GM20431 (cell line): ENCODE measurements around the gene FMR1NB.

Source experiments
- in situ Hi-C: fragments of 300-500 bp; cut with MseI, MboI; formaldehyde crosslinking; loops from one replicate; pipeline ENCODE4 v1.15.0; 2020; ENCODE audit warnings: low sequenced_read_pairs; ENCODE audit not compliant: unreplicated experiment

Gene FMR1NB, protein sequence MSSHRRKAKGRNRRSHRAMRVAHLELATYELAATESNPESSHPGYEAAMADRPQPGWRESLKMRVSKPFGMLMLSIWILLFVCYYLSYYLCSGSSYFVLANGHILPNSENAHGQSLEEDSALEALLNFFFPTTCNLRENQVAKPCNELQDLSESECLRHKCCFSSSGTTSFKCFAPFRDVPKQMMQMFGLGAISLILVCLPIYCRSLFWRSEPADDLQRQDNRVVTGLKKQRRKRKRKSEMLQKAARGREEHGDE

DNA sequence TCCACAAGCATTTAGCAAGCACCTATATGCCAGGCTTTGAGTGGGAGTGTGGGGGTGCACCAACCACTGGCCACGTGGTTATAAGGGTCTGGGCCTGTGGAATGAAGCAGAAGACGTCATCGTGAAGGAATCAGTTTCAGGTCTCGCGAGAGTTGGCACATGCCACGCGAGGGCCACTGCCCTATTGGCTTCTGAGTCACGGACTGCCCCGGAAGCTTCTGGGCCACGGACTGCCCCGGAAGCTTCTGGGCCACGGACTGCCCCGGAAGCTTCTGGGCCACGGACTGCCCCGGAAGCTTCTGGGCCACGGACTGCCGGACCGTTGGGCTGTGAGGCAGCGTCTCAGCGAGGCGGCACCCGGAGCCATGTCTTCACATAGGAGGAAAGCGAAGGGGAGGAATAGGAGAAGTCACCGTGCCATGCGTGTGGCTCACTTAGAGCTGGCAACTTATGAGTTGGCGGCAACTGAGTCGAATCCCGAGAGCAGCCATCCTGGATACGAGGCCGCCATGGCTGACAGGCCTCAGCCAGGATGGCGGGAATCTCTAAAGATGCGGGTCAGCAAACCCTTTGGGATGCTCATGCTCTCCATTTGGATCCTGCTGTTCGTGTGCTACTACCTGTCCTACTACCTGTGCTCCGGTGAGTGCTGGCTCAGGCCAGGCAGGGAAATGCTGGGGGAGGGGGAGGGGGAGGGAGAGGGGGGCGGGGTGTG is at the start of gene FMR1NB:
TSS of gene FMR1NB (plus strand) at position 300 of the 715 bp plus-strand sequence. CDS start at position 366, 66 bp downstream.
- in situ Hi-C loops = no loop called here

DNA sequence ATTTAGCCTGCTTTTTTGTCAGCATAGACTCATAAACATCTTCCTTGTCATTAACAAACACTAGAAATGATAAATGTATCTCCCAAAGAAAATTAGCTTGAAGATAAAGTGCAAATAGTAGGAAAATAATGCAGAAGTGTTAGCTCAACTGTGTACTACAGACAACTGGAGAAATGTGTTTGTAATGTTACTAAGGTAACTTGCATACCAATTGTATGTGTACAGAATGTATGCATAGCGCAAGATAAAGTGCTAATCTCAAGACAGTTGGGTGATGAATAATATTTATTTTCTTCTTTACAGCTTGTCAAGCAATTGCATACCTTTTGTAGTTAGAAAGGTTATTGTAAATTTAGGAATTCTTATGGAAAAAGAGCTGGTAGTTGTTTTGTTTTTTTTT is 47.3 kb upstream of the FMR1NB start:
- in situ Hi-C loops = no loop called here

DNA sequence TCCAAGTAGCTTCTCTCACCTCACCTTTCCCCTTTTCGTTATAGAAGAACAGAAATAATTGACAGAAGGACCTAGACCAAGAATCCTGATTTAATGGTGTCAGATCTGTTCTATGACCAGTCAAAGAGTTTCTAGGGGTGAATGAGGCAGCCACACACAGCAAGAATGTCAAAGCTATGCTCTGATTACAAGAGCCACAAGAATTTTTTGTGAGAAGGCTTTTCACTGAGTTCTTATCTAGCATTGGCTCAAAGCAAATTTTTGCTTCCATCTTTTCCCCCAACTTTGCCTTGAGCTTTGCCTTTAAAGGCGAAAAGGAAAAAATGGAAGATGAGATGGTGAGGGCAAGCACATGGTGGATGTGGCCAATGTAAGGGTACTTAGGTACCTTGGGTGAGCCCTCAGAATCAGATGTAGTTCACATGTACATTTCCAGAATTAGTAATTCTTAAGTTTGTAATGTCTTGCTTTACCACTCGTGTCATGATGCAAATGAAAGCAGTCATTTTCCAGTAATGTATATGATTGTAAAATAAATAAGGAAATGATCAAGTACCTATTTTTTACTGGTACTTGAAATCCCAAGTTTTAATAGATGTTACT is 45.9 kb upstream of the FMR1NB start:
- in situ Hi-C loops = no loop called here

DNA sequence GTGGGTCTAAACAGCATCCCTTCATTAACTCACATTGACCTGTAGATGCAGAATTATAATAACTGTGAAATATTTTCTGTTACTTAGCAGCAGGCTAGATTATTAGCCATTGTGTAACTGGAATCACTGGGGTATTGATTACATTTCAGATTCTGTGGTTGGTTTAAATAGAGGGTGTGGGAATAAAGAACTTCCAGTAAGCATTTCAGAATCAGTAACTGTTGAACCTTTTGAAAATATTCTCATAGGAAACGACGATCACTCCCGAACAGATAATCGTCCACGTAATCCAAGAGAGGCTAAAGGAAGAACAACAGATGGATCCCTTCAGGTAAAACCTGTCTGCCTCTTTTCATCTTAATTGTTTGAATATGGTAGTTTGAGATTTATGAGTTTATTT is 35.9 kb upstream of the FMR1NB start:
- in situ Hi-C loops = no loop called here

DNA sequence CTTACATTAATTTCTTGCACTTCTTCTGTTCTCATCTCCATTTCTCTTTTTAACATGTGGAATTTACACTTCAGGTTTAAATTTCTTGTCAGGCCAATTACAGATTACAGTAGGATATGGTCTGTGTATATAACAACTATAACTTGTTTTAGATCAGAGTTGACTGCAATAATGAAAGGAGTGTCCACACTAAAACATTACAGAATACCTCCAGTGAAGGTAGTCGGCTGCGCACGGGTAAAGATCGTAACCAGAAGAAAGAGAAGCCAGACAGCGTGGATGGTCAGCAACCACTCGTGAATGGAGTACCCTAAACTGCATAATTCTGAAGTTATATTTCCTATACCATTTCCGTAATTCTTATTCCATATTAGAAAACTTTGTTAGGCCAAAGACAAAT is 32.6 kb upstream of the FMR1NB start:
- in situ Hi-C loops = no loop called here

DNA sequence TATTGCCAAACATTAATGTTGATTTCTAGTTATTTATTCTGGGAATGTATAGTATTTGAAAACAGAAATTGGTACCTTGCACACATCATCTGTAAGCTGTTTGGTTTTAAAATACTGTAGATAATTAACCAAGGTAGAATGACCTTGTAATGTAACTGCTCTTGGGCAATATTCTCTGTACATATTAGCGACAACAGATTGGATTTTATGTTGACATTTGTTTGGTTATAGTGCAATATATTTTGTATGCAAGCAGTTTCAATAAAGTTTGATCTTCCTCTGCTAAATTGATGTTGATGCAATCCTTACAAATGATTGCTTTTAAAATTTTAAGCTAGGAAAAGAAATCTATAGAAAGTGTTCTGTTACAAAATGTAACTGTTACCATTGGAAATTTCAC is 30.8 kb upstream of the FMR1NB start:
- in situ Hi-C loops = no loop called here

DNA sequence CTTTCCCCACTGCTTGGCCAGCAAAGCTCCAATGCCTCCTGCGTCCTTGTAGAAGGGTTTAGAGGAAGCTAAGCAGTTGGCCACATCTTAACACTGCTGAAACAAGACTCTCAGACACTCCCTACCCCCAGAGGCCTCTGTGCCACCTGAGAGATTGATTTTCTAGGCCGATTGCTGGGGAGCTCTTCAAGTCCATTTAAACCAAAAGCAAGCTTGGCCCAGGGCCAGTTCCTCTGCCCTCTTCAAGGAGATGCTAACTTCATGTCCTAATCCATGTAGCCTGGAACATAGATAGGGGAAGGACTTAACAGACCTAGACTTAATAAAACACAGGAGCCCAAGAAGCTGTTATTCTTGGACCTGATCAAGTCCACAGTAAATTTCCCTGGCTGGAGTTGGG is 27.2 kb upstream of the FMR1NB start:
- in situ Hi-C loops = no loop called here

DNA sequence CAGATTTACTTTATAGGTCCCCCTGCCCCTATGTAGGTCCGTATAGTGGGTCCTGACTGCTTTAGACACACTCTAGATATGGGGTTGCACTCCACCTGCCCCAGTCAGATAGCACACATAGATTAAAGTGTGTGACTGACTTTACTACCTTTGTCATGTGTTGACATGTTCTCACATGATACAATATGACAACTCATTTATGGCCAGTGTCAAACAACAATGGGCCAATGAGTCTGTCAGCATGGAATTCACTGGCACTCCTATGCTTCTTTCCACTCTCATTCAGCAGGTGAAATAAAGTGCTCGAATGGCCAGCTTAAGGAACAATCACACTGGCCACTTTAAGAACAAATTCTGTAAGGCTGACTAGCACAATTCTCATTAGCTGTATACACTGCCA is 23.8 kb upstream of the FMR1NB start:
- in situ Hi-C loops = no loop called here

DNA sequence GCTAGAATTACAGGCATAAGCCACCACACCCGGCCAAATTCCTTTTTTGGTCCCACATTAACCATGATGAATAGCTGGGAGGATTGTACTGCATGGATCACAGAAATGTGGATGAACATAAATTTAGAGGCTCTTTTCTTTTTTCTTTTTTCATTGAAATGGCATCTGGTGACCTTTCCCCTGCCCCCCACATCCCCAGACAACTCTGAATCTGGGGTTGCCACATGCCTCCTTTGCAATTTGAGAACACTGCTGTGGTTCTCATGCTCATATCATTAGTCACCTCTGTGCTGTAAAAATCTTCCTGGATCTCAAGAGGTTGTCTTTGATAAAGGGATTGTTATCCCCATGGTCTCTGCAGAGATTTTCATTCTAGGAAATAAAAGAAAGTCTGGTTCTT is 22.8 kb upstream of the FMR1NB start:
- in situ Hi-C loops = no loop called here

DNA sequence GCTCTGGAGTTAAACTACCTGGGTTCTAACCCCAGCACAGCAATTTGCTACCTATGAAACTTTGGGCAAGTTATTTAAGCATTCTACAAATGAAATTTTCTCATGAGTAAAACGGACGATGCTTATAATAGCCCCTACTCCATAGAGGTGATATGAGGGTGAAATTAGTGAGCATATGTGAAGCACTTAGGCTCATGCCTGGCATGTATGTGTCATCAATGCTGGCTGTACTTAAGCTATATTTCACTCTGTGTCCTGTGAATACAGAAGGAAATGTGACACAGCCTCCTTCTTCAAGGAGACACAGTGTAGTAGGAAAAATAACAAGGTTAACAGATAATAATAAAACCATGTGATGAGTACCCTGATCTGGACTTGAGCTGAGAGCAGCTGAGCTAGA is 20.4 kb upstream of the FMR1NB start:
- in situ Hi-C loops = no loop called here

DNA sequence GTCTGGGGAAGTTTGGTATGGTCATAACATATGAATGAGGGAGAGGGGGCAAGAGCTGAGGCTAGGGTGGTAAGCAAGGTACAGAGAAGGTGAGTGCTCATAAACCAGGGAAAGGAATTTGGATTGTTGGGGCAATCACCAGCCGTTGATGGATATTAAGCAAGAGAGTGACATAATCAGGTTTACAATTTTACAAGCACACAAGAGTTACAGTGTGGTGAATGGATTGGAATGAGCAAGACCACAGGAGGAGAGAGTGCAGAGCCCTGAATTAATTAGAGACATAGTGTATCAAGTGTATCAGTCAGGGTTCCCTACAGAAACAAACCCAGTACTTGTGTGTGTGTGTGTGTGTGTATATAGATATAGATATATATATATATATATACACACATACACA is 18.7 kb upstream of the FMR1NB start:
- in situ Hi-C loops = no loop called here

DNA sequence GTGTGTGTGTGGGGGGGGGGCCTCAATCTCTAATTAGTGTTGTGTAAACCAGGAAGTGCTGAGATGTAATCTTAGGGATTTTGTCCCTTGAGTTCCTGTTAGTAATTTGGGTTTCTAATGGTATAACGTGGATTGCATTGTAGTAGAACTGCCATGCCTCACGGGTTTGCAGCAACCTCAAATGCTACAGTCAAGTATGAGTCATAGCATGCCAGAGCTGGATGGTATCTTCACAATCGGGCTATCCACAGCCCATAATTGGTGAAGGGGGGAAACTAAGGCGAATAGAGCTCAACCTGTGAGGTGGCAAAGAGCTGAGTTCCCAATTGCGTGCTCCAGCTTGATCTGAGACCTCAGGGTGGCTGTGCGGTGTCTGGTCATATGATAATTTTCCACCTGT is 2.2 kb upstream of the FMR1NB start:
- in situ Hi-C loops = no loop called here

DNA sequence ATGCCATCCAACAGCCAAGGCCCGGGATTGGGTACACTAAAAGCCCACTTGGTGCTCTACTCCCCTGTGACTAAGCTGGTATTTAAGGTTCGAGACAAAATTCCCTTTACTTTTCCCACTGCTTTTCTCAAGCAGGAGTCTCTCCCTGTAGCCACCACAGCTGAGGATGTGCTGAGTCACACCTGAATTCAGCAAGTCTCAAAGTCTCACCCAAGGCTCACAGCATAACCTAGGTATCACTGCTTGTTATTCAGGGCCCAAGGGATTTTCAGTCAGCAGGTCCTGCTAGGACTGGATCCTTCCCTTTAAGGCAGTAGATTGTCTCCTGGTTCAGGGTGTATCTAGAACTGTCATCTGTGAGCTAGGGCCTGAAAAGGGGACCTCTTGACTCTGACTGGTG is 39.2 kb downstream of the FMR1NB start:
- in situ Hi-C loops = no loop called here

DNA sequence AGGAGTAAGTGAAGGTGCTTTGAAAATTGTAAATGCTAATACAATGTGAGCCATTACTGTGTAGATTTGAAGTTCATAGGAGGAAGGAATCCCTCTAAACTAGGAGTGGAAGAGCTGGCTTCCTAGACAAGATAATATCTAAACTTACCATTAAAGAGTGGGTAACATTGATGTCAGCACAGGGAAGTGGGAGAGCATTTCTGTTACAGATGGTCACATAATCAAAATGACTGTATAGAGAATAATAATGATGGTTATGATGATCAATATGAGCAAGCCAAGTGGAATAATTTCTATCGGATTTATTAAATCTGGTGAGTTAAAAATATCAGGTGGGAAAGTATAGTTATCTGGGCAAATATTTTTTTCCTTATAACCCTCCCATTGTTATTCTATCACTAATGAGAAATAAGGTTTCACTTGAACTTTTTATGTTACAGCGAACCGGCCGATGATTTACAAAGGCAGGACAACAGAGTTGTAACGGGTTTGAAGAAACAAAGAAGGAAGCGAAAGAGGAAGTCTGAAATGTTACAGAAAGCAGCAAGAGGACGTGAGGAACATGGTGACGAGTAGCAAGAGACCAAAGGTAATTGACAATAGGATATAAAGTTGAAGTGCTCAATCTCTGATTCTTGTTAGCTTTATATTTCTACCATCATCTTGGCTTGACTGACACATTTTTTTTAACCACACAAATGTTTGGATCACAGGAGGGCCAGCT is 43.5 kb downstream of the FMR1NB start:
- in situ Hi-C loops = no loop called here

DNA sequence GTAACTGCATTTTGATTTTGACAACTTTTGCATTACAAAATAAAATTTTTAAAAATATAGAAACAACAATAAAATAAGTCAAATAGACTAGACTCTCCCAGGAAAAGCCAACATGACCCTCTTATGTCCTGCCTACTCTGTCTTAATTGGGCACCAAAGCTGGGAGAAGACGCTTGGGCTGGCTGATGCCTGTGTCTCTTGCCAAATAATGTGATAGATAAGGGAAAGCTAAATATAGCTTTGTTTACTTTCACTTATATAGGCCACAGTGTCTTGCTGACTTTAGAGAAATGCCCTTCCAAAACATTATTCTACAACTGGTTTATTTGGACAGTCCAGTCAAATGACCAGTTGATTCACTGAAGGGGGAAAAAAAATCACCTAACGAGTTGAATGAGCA is 54.2 kb downstream of the FMR1NB start:
- in situ Hi-C loops = no loop called here

DNA sequence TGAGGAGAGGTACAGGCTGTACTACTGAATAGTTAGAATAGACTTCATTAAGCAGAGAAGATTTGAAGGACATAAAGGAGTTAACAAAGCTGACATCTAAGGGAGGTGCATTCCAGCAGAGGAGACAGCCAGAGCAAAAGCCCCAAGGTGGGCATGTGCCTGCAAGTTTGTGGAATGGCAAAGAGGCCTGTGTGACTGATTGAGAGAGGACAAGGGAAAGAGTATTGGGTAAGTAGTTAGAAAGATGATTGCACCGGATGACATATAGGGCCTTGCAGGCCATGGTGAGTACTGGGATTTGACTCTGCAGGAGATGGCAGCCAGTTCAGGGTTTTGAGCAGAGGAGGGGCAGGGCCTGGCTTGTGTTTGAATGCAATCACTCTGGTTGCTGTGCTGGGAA is 55.9 kb downstream of the FMR1NB start:
- in situ Hi-C loops = no loop called here

DNA sequence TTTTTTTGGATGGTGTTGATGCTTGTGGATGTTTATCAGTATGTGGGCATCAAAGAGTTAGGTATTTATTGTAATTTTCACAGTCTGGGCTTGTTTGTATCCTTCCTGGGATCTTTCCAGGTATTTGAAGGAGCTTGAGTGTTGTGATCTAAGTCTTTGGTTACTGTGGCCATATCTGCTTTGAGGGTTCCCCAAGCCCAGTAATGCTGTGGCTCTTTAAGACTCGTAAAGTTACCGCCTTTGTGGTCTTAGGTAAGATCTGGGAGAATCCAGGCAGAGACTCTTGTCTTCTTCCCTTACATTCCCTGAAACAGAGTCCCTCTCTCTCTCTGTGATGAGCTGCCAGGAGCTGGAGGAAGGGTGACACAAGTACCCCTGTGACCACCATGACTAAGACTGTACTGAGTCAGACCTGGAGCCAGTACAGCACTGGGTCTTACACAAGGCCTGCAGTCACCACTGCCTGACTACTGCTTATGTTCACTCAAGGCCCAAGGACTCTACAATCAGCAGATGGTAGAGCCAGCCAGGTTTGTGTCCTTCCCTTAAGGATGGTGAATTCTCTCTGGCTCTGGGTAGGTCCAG is 62.2 kb downstream of the FMR1NB start:
- in situ Hi-C loops = no loop called here

DNA sequence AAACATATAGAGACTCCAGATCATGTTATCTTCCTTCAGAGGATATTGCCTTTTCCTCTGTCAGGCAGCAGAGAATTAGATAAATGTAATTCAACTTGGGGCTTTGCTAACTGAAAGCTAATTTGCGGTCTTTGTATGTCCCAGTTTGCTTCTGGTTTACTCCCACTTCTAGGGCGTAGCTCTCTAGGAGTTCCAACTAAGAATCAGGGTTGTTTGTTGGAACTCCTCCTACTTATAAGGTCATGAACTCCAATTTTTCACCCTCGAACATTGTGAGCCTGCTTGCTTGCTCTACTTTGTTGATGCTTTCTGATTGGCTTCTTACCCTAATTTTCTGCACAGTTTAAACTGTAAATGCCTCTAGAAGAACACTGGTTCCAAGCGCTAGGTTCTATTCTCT is 66.1 kb downstream of the FMR1NB start:
- in situ Hi-C loops = no loop called here

DNA sequence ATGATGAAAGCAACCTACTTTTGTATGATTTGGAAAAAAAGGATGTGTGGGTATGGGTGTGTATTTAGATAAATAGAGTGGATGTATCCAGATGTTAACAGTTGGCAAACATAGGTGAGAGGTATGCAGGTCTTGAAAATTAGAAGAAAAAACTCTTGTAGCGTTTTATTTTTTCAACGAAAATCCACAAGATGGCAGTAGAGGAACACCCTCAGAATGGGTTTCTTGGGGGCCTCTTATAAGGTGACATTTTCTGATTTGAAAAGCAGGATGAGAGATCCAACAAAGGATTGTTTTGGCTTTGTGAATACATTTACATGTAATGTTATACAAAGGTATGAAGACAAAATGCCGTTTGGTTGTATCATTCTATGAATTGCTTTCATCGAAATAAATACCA is 68.3 kb downstream of the FMR1NB start:
- in situ Hi-C loops = no loop called here

DNA sequence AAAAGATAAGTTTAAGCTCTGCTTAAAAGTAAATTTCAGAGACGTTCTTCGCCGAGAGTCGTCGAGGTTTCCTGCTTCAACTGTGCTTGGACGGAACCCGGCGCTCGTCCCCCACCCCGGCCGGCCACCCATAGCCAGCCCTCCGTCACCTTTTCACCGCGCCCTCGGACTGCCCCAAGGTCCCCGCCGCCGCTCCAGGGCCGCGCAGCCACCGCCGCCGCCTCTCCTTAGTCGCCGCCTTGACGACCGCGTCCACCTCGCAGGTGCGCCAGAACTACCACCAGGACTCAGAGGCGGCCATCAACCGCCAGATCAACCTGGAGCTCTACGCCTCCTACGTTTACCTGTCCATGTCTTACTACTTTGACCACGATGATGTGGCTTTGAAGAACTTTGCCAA is 70.8 kb downstream of the FMR1NB start:
- in situ Hi-C loops = no loop called here

DNA sequence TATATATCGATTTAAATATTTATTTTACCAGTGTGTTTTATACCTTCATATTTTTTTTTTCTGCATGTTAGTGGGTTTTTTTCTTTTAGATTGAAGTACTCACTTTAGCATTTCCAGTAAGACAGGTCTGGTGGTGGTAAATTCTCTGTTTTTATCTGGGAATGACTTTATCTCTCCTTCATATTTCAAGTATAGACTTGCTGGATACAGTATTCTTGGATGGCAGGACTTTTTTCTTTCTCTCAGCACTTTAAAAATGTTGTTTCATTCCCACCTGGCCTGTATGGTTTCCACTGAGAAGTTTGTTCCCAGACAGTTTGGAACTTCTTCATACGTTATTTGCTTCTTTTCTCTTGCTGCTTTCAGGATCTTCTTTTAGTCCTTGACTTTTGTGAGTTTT is 86.1 kb downstream of the FMR1NB start:
- in situ Hi-C loops = no loop called here
